ENCODE results near the gene NUDT22. TPM values are rescaled to one million over a fixed set of nuclear protein-coding genes. Genes with fewer than 3 reads are reported as not detected.

NUDT22 gene
- total and polyA plus RNA-seq, 2 of the 8 experiments (the other 6 are each of a cell fraction or from before 2014, with no cell fraction given), result 43.4 to 69.0 TPM

- TF ChIP-seq HDAC2 (IDR thresholded peaks at IDR 0.05; ENCODE audit: borderline replicate concordance in 1 of 2, low read depth in 2 of 2, low read length in 2 of 2), result no peak
These were observed 13.8 kb downstream of the NUDT22 start (continued) for GRCh38 chr11:64239662-64240434.

Measured in H1 (cell line).